NCI-H1436 treated with DMSO at 0.1 percent for 48 hours (cell line): Measurements from ENCODE around the gene MRPL10.

Experiments
- DNase-seq: peaks from one replicate; lab custom pipeline; 2025; lab: John Stamatoyannopoulos, UW

MRPL10 gene

DNA sequence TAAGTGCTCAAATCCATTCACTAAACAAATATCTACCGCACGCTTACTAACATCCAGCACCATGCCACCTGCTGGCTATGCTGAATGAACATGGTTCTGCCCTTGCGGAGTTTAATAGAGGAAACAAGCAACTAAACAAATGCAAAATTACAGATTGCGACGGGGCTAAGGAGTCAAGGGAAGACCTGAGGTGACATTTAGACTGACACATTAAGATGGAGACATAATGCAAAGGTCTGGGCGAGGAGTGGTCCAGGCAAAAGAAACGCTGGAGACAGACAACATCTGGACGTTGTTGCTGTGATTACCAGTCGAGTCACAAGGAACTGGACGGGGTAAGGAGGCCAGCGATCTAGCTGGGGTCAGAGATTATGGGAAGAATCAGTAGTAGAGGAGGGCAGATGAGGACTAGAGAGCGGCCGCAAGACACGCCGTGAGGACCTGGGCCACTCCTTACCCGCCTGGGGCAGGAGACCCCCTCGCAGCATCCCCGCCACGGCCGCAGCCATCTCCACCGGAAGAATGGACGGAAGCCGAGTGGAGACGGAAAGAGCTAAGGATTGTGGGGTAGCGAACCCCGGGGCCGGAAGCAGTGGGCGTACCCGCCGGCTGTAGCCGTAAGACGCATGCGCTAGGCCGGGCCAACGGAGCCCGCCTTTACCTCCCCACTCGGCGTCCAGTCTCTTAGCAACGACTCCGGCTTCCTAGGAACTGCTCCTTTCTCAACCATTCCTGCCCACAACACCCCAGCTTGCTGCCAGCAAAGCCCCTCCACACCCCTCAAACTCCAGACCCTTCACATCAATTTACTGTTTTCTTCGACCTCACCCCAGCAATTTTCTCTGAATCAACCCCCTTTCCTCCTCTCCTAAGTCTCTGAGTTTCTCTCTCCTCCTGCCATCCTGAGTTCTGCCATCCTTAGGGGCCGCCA lies at the start of gene MRPL10, which contains the start of gene LRRC46:
TSS of gene MRPL10 (minus strand) at position 539 of the 931 bp plus-strand sequence. CDS start at position 509, 30 bp downstream.
TSS of gene LRRC46 (plus strand) at position 668 of the 931 bp plus-strand sequence. CDS start 320 bp downstream, outside the sequence.
- DNase-seq, result peak; percentile 77

DNA sequence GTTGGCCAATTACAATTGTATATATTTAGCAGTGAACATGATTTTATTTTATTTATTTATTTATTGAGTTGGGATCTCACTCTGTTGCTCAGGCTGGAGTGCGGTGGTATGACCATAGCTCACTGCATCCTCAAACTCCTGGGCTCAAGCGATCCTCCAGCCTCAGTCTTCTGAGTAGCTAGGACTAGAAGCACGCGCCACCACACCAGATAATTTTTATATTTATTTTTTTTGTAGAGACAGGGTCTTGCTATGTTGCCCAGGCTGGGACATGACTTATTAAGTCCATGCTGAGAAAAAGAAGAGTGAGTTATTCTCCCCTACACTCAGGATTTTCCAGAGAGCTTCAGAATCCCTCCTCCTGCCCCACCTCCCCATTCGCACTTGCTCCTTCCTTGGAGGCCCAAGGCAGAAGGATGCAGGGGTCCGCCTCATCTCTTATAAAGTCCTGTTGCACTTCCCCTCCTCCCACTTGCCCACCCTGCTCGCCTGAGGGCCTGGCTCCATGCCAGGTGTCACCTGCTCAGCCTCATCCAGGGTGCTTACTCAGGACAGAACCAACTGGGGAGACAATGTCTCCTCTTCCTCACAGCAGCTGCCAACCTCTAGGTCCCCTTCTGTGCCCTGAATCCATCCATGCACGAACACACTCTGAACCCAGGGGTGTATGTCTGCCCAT lies 48.6 kb upstream of the MRPL10 start:
- DNase-seq, result no peak

- DNase-seq, result no peak
Observed at GRCh38 chr17:47879028-47879585, 47.8 kb upstream of the MRPL10 start.

- no peak for DNase-seq
Observed at GRCh38 chr17:47878203-47879027, 47.1 kb upstream of the MRPL10 start.

DNA sequence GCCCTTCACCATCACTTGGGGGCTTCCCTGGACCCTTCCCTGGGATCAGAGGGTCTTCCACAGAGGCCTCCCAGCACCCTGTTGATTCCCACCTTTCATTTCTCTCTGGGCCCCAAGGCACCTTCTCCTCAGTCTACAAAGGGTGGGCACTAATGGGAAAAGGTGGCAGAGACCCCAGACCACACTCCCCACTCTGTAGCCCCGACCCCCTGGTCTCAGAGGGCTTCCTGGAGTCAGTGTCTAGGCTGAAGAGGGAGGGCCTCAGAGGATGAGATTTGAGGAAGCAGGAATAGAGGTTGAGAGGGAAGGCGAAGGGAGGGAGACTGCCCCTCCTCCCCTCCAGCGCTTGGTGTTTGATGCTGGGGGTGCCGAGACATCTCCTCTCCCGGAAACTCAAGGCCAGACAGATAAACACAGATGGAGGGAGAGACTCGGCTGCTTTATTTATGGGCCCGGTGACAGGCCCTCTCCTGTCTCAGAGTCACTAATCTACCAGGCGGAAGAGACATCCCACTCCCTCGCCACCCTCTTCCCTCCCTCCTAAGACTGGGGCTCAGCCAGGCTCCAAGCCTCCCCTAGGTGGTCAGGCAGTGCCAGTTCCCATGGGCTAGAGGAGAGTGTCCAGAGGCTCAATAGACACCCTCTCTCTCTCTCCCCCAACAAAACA lies 46.2 kb upstream of the MRPL10 start:
- DNase-seq, result no peak

GRCh38 chr17:47875011-47875985 lies 44.0 kb upstream of the MRPL10 start:
- no peak for DNase-seq

DNA sequence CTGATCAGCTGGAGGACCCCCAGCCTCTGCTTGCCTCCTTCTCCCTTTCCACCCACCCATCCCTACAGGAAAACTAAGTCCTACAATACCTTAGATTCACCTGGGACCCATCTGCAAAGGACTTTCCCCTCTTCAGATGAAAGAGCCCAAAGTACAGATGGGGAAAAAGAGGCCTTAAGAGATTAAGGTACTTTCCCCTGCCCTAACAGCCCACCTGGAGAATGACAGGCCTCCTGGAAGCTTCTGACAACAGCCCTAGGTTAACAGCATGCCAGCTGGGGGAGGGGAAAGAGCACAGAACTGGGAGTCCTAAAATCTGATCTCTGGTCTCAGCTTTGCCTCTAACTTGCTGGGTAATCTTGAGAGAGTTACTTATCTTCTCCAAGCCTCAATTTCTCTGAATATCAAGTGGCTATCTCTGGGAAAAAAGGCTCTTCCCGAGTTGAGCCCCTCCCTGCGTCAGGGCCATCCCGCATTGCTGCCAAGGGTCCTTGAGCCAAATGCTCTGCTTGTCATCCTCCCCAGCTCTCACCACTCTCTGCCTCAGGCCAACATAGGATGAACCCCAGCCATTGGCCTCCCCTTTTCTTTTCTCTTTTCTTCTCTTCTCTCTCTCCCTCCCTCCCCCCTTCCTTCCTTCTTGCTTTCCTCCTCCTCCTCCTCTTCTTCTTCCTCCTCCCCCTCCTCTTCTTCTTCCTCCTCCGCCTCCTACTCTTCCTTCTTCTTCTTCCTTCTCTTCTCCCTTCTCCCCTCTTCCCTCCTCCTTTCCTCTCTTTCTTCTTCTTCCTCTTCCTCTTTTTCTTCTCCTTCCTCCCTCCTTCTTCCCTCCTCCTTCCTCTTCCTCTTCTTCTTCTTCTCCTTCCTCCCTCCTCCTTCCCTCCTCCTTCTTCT lies 42.1 kb upstream of the MRPL10 start:
- no peak for DNase-seq

DNA sequence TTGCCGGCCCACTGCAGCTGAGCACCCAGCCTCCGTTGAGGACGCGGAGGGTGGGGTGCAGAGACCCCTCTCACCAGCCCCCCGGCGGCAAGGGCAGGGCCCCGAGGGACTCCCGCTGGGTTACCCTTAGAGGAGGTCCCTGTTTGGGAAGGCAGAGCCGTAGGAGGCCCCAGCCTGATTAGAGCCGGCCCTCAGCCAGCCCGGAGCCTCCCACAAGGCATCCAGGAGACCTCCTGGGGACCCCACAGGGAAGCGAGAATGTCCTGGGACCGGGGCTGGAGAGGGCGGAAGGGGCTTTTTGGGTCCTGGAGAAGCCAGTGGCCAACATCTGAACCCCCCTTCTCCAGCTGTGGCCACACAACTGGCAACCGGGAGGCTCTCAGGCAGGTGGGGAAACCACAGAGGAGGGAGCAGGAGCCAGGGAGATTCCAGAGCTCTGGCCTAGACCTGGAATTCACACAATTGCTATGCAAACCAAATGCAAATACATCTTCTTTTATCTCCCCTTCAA lies 41.4 kb upstream of the MRPL10 start:
- DNase-seq, result no peak

DNA sequence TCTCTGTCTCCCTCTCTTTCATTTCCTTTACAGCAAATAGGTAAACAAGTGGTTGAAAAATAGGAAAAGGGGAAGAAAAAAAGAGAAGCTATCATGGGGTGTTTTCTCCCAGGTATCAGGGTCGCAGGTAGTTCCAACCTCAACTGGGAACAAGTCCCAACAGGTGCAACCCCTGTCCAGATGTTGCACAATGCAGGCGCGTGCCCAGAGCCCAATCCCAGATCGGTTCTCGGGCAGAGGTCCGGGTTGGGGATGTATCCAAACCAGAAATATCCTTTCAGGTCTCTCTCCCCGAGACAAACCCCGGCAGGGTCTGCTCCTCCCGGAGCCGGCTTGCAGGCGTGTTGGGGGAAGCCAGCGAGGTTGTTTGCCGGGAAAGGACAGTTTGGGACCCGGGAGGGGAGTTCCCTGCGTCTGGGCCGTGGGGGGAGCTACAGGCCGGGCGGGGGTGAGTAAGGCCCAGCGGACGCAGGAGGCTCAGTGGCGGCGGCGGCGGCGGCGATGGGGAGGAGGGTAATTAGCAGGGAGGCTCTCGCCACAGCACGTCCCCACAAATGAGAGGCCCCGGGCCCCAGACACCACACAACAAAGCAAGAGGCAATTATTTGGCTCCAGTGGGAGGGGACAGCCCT lies 40.8 kb upstream of the MRPL10 start:
- no peak for DNase-seq

GRCh38 chr17:47871048-47871447 lies 39.7 kb upstream of the MRPL10 start:
- no peak for DNase-seq

DNA sequence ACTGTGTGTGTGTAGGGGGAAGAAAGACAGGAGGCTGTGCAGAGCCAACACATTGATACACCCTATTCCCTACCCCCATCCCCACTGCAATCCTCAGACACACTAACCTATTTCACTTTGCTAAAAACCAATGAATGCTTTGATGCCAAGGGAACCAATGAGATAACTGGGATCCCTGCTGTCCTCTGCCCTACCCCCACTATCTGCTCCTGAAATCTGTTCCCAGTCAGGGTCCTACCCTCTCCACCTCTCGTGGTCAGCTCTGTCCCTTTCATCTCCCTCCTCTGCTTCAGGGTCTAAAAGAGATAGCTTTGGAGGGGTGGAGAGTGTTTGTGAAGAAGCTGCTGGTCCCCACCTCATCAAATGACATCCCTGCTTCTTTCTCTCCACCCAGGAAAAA lies 38.7 kb upstream of the MRPL10 start:
- DNase-seq, result no peak

GRCh38 chr17:47869114-47869513 lies 37.8 kb upstream of the MRPL10 start:
- DNase-seq, result no peak

- no peak for DNase-seq
Observed at GRCh38 chr17:47867813-47868533, 36.6 kb upstream of the MRPL10 start.

DNA sequence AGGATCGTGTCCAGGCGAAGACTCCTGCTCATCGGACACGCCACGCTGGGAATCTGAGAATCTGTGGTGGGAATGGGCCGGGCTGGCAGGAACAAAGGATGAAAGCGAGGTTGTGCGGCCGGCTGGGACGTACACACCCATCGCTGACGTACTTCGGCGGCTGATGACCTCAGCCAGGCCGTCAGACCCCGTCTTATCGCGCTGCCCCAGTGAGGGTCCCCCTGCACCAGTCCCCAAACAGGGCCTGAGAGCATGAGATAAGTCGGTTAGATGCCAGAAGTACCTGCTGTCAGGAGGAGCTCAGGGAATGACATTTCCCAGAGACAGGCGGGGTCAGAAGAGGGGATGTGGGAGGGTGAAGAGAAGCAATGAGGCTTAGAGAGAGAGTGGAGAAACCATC lies 35.6 kb upstream of the MRPL10 start:
- DNase-seq, result no peak

GRCh38 chr17:47864791-47865216 lies 33.5 kb upstream of the MRPL10 start:
- DNase-seq, result no peak

DNA sequence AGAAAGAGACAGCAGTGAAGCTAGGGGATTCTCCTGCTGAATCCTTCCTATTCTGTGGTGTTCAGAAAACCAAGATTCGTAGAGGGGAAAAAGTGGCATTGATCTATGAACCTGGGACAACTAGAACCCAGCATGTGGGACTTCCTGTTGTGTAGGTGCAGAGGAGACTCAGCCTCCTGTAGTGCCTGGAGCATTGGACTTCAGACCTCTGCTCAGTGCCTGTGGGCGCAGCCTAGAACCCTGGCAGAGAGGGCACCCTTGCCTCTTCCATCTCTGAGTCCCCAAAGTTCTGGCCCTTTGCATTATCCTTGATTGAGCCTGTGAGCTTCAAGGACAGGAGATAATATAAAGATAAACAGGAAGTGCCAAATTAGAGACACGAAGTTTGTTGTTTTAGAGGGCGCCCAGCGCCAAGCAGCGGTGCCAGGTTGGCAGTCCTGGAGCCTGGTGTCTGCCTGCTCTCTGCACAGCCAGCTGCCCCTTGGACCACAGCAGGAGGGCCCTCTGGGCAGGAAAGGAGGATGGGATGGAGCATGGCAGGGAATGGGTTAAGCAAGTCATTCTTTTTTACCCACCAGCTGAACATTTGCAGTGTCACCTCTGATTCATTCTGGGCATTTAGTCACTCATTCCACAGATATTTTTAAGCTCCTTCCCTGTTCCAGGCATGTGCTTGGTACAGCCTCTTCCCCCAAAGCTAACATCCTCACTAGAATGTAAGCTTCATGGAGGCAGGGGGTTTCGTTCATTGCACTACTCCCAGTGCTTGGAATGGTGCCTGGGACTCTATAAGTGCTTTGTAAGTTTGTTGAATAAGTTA lies 31.5 kb upstream of the MRPL10 start:
- no peak for DNase-seq

DNA sequence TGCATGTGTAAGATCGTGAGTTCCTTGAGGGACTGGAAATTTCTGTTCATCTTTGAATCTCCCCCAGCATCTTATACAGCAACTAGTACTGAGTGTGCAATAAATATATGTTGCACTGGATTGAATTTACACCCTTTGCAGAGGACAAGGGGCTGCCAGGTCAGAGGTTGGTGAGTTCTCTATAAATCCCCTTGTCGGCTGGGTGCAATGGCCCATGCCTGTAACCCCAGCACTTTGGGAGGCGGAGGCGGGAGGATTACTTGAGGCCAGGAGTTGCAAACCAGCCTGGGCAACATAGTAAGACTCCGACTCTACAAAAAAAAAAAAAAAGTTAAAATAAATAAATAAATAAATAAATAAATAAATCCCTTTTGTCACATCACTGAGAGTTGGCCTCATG lies 29.0 kb upstream of the MRPL10 start:
- DNase-seq, result no peak
